GM12878 (cell line): Measurements from ENCODE around the gene ASXL2. TPM values are rescaled to one million over a fixed set of nuclear protein-coding genes. Genes with fewer than 3 reads are reported as not detected.

ENCODE experiments used
- ATAC-seq: fragments of 200-7000 bp; cut with Tn5 transposase; 3 replicates; pipeline ENCODE4 v1.9.1; 2020; ENCODE audit warnings: mild to moderate bottlenecking, moderate library complexity
- BruUV-seq: library from RNA; stranded (reverse); fragments of 400-500 nt; replicated peaks from 2 replicates; lab custom pipeline; 2021; lab: Mats Ljungman, UMichigan
- CTCF ChIA-PET: fragments of 300-600 bp; sonication (Branson Sonifier 250); formaldehyde crosslinking; extraction: SDS; loops from one replicate; lab custom pipeline; 2021; ENCODE audit warnings: inconsistent platforms; lab: Yijun Ruan, JAX
- POLR2A ChIA-PET: fragments of 350-600 bp; formaldehyde crosslinking; extraction: SDS; loops from one replicate; lab custom pipeline; 2021; ENCODE audit warnings: inconsistent platforms; lab: Charles Lee
- RAD21 ChIA-PET: fragments of 300-600 bp; sonication (Branson Sonifier 250); formaldehyde crosslinking; loops from one replicate; lab custom pipeline; 2023; ENCODE audit warnings: antibody characterized with exemption; ENCODE audit not compliant: unreplicated experiment; lab: Charles Lee
- SMC1A ChIA-PET: fragments of 300-600 bp; sonication (Branson Sonifier 250); formaldehyde crosslinking; loops from one replicate; lab custom pipeline; 2023; ENCODE audit not compliant: unreplicated experiment, uncharacterized antibody; lab: Charles Lee
- DNase-seq: peaks from one replicate; pipeline ENCODE4 v3.0.0-alpha.2; 2011; ENCODE audit warnings: low read depth, low spot score
- FAIRE-seq: peaks from 3 replicates; lab custom pipeline; 2011; peaks lifted over from hg19 to GRCh38; lab: Jason Lieb, UNC
- H2AFZ ChIP-seq: 2 replicates; pipeline ENCODE4 v1.6.0; 2011; ENCODE audit warnings: low read depth, low read length, control low read depth; ENCODE audit not compliant: control insufficient read depth
- H3K27ac ChIP-seq: 2 replicates; pipeline ENCODE4 v1.5.1; 2011; ENCODE audit warnings: control low read depth; ENCODE audit not compliant: control insufficient read depth, insufficient read depth
- H3K27me3 ChIP-seq, 2 experiments: replicated peaks in 1 of 2; 2 replicates each; pipeline versions ENCODE4 v1.6.0 to v1.6.1; 2011; ENCODE audit warnings: low read length in 1 of 2; ENCODE audit not compliant: control insufficient read depth in 2 of 2, insufficient read depth in 2 of 2
- H3K36me3 ChIP-seq, 2 experiments: 2 replicates each; pipeline ENCODE4 v1.5.1; 2011; ENCODE audit warnings: low read length in 1 of 2; ENCODE audit not compliant: control insufficient read depth in 2 of 2, insufficient read depth in 2 of 2
- H3K4me1 ChIP-seq: 2 replicates; pipeline ENCODE4 v1.6.1; 2011; ENCODE audit warnings: mild to moderate bottlenecking, low read length, moderate library complexity, mixed read lengths; ENCODE audit not compliant: control insufficient read depth, insufficient read depth
- H3K4me2 ChIP-seq: 2 replicates; pipeline ENCODE4 v1.6.0; 2011; ENCODE audit warnings: control low read depth; ENCODE audit not compliant: control insufficient read depth, insufficient read depth
- H3K4me3 ChIP-seq: fragments of 200-600 bp; sonication (generic); 2 replicates; pipeline ENCODE4 v1.5.1; 2016
- H3K79me2 ChIP-seq: 2 replicates; pipeline ENCODE4 v1.6.0; 2011; ENCODE audit warnings: low read length; ENCODE audit not compliant: control insufficient read depth, insufficient read depth
- H3K9ac ChIP-seq: 2 replicates; pipeline ENCODE4 v1.8.0; 2011; ENCODE audit warnings: low read length, control low read depth, mixed read lengths; ENCODE audit not compliant: control insufficient read depth, insufficient read depth
- H3K9me3 ChIP-seq: replicated peaks from 3 replicates; pipeline ENCODE4 v1.5.1; 2011; ENCODE audit warnings: mild to moderate bottlenecking, low read length; ENCODE audit not compliant: control insufficient read depth, insufficient read depth
- H4K20me1 ChIP-seq: 2 replicates; pipeline ENCODE4 v1.6.0; 2011; ENCODE audit not compliant: control insufficient read depth, insufficient read depth
- ATF2 ChIP-seq: IDR thresholded peaks from 2 replicates; pipeline ENCODE4 v1.6.1; 2012; ENCODE audit warnings: low read length, inconsistent platforms
- CBFB ChIP-seq: IDR thresholded peaks from 2 replicates; pipeline ENCODE4 v1.6.1; 2016; ENCODE audit warnings: antibody characterized with exemption, low read depth
- GABPA ChIP-seq: IDR thresholded peaks from 2 replicates; pipeline ENCODE4 v1.6.1; 2014; ENCODE audit warnings: antibody characterized with exemption, low read depth, mild to moderate bottlenecking, inconsistent platforms
- HDGF ChIP-seq: fragments of 450-650 bp; IDR thresholded peaks from 2 replicates; pipeline ENCODE4 v1.6.1; 2016; ENCODE audit warnings: antibody characterized with exemption
- MYC ChIP-seq: IDR thresholded peaks from 2 replicates; pipeline ENCODE4 v1.6.1; 2011; ENCODE audit warnings: mild to moderate bottlenecking, low read length, moderate library complexity, inconsistent platforms; ENCODE audit not compliant: insufficient read depth, insufficient replicate concordance, insufficient read length, severe bottlenecking
- NFIC ChIP-seq: IDR thresholded peaks from 2 replicates; pipeline ENCODE4 v1.6.1; 2012; ENCODE audit warnings: low read depth, mild to moderate bottlenecking, inconsistent platforms, low read length, moderate library complexity
- POLR2AphosphoS5 ChIP-seq: IDR thresholded peaks from 2 replicates; pipeline ENCODE4 v1.6.1; 2011; ENCODE audit warnings: mild to moderate bottlenecking, low read length, inconsistent platforms
- RUNX3 ChIP-seq: IDR thresholded peaks from 2 replicates; pipeline ENCODE4 v1.6.1; 2012; ENCODE audit warnings: low read length, inconsistent platforms
- SMC3 ChIP-seq: IDR thresholded peaks from 2 replicates; pipeline ENCODE4 v1.6.1; 2011; ENCODE audit warnings: low read length, improper control_type of control experiment, borderline replicate concordance
- TCF3 ChIP-seq: IDR thresholded peaks from 2 replicates; pipeline ENCODE4 v1.6.1; 2012; ENCODE audit warnings: low read depth, mild to moderate bottlenecking, low read length, borderline replicate concordance; ENCODE audit not compliant: insufficient read depth
- YBX1 ChIP-seq: fragments of 450-650 bp; IDR thresholded peaks from 2 replicates; pipeline ENCODE4 v1.6.1; 2016; ENCODE audit warnings: antibody characterized with exemption
- YY1 ChIP-seq: IDR thresholded peaks from 2 replicates; pipeline ENCODE4 v1.6.1; 2011; ENCODE audit warnings: low read depth, mild to moderate bottlenecking, low read length
- ZBTB33 ChIP-seq: fragments of 450-650 bp; IDR thresholded peaks from 2 replicates; pipeline ENCODE4 v1.6.1; 2017; ENCODE audit warnings: mild to moderate bottlenecking
- WGBS: methylation state at CpG from one replicate; pipeline ENCODE4 v1.1.6; 2016; ENCODE audit warnings: low lambda C conversion rate; ENCODE audit not compliant: insufficient replicate concordance, insufficient coverage; ENCODE audit errors: missing lambda C conversion rate; 5-methylcytosine and 5-hydroxymethylcytosine counted together
- in situ Hi-C: fragments of 300-500 bp; cut with MboI; formaldehyde crosslinking; loops from 9 replicates; pipeline ENCODE4 v1.14.3; 2018; ENCODE audit warnings: mixed read lengths
- intact Hi-C: fragments of 100-400 bp; cut with micrococcal nuclease; formaldehyde crosslinking; loops from one replicate; pipeline ENCODE4 v1.14.2; 2022; ENCODE audit not compliant: unreplicated experiment
- polyA plus RNA-seq, 11 experiments: library from polyadenylated mRNA; depleted of rRNA in 4 of 11; unstranded in 6 of 11; stranded (reverse) in 5 of 11; fragments of >200 nt; fragmentation: Nextera tagmentation in 4 of 11; fragmentation: Illumina TruSeq in 1 of 11; extraction: Ambion mirVana in 4 of 11; extraction: Trizol in 1 of 11; gene quantifications; 1 replicate in 1 of 11; 2 replicates in 10 of 11; pipeline versions ENCODE4 v1.2.1 to v1.2.3, GENCODE V29; 2011 to 2016; ENCODE audit warnings: inconsistent platforms in 2 of 11, missing spikeins in 2 of 11, low read depth in 1 of 11
- total RNA-seq, 4 experiments: library from RNA; depleted of rRNA in 3 of 4; stranded (reverse); fragments of >200 nt in 3 of 4; fragmentation: Illumina TruSeq in 1 of 4; extraction: Trizol in 1 of 4; gene quantifications; 2 replicates each; pipeline versions ENCODE4 v1.2.1 to v1.2.3, GENCODE V29; 2013 to 2021

Gene ASXL2
- total and polyA plus RNA-seq, 10 of the 15 experiments (the other 5 are each of a cell fraction or from before 2014, with no cell fraction given) = 1.3 to 17.7 (median 5.5) TPM

- H3K4me2 ChIP-seq = no peak overlapping the region
- no peaks in the 10 kb centered on the region for H3K79me2 ChIP-seq
- intact Hi-C loops (no loop called here), in situ Hi-C loops (no loop called here)
- no peak for DNase-seq
- H3K9ac ChIP-seq = no peak overlapping the region
- no peak overlapping the region for H2AFZ ChIP-seq
- no peak for TF ChIP-seq SMC3
- no peak for TF ChIP-seq NFIC
- TF ChIP-seq POLR2AphosphoS5 = no peak
- TF ChIP-seq YY1 = no peak
- no peak for TF ChIP-seq TCF3
- no peak for TF ChIP-seq MYC
- TF ChIP-seq RUNX3 = no peak
- TF ChIP-seq GABPA = no peak
- no peak for TF ChIP-seq CBFB
- no peak for TF ChIP-seq YBX1
- no peak for TF ChIP-seq ZBTB33
- TF ChIP-seq HDGF = no peak
- TF ChIP-seq ATF2 = no peak
- H4K20me1 ChIP-seq = no peaks in the 10 kb centered on the region
- H3K36me3 ChIP-seq = no peaks in the 10 kb centered on the region
- FAIRE-seq = no peak
- H3K9me3 ChIP-seq = no peaks in the 10 kb centered on the region
- 57% methylated on average over 4 of the region's 4 CpGs for WGBS
- BruUV-seq = no TSS peak
- H3K27ac ChIP-seq = no peak overlapping the region
- ChIA-PET POLR2A (no interaction called here), SMC1A (interaction anchor here (1.4 kb wide), 1 partner anchor 8 kb away, joined by 6 read pairs; no protein-coding TSS in a partner anchor), CTCF (interaction anchor here (0.6 to 2.7 kb wide), 5 partner anchors 8 to 562 kb away, joined by 4 to 16 read pairs (median 7); no protein-coding TSS in a partner anchor), RAD21 (interaction anchor here (1.0 kb wide), 1 partner anchor 9 kb away, joined by 4 read pairs; no protein-coding TSS in a partner anchor)
- no peak overlapping the region for H3K4me3 ChIP-seq
- no peak for ATAC-seq
- H3K27me3 ChIP-seq = no peaks in the 10 kb centered on the region; a peak in 1 of 4 replicates
- no peaks in the 10 kb centered on the region for H3K4me1 ChIP-seq
These were observed 186.1 kb downstream of the ASXL2 start for GRCh38 chr2:25692143-25692542.
